ENCODE data around the gene GALNT16. TPM values are rescaled to one million over a fixed set of nuclear protein-coding genes. Genes with fewer than 3 reads are reported as not detected.

GALNT16 gene
- total RNA-seq, 1 experiment from 2014 or later = 3.8 TPM

DNA sequence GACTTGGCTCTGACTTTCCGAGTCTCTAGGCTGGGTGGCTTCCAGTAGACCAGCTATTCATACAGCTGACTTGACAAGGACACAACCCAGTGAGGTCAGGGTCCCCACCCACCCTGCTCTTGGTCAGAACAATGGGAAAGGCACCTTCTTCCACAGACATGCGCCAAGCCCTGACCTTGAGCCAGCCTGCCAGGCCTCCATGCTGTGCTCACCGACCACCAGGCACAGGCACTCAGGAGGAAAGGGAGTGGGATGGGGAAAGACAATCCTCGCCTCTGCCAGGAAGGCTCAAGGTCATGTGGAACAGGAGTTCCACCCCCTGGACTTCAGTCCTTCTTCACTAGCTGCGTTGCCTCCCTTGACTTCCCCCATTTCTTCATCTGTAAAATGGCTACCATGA lies 31.4 kb downstream of the GALNT16 start:
- CTCF ChIA-PET = no interaction called here
- Histone ChIP-seq H3K36me3 (ENCODE audit: control insufficient read depth, insufficient read depth, low read length) (no peaks in the 10 kb centered on the region), H3K4me1 (peaks cover 4% of the 10 kb centered on the region; the same call in 1 of the 2 replicates), H3K27me3 (replicated peaks; ENCODE audit: control insufficient read depth, insufficient read depth, low read length) (no peaks in the 10 kb centered on the region), H3K4me3 (ENCODE audit: low read depth, low read length) (no peak overlapping the region), H3K9me3 (no peaks in the 10 kb centered on the region)
- POLR2A ChIA-PET = no interaction called here
- no peak for DNase-seq
- Mint-ChIP-seq H3K4me1 (ENCODE audit: low read depth, unreplicated experiment) (peaks cover 11% of the 10 kb centered on the region), H3K36me3 (ENCODE audit: insufficient read depth, unreplicated experiment) (no peaks in the 10 kb centered on the region), H3K27ac (ENCODE audit: unreplicated experiment) (no peak overlapping the region), H3K4me3 (ENCODE audit: unreplicated experiment) (no peak overlapping the region), H3K9me3 (ENCODE audit: unreplicated experiment) (no peaks in the 10 kb centered on the region), H3K27me3 (ENCODE audit: insufficient read depth, unreplicated experiment) (no peaks in the 10 kb centered on the region)
- intact Hi-C loops (cut with micrococcal nuclease; ENCODE audit: unreplicated experiment) = no loop called here
- no TSS peak for BruUV-seq (replicated peaks)
- TF ChIP-seq, protein P1, sequence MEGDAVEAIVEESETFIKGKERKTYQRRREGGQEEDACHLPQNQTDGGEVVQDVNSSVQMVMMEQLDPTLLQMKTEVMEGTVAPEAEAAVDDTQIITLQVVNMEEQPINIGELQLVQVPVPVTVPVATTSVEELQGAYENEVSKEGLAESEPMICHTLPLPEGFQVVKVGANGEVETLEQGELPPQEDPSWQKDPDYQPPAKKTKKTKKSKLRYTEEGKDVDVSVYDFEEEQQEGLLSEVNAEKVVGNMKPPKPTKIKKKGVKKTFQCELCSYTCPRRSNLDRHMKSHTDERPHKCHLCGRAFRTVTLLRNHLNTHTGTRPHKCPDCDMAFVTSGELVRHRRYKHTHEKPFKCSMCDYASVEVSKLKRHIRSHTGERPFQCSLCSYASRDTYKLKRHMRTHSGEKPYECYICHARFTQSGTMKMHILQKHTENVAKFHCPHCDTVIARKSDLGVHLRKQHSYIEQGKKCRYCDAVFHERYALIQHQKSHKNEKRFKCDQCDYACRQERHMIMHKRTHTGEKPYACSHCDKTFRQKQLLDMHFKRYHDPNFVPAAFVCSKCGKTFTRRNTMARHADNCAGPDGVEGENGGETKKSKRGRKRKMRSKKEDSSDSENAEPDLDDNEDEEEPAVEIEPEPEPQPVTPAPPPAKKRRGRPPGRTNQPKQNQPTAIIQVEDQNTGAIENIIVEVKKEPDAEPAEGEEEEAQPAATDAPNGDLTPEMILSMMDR (IDR thresholded peaks at IDR 0.05; ENCODE audit: insufficient read depth in 1 of 2, low read depth in 1 of 2, low read length in 1 of 2, severe bottlenecking in 1 of 2, unreplicated experiment in 1 of 2) = no peak

DNA sequence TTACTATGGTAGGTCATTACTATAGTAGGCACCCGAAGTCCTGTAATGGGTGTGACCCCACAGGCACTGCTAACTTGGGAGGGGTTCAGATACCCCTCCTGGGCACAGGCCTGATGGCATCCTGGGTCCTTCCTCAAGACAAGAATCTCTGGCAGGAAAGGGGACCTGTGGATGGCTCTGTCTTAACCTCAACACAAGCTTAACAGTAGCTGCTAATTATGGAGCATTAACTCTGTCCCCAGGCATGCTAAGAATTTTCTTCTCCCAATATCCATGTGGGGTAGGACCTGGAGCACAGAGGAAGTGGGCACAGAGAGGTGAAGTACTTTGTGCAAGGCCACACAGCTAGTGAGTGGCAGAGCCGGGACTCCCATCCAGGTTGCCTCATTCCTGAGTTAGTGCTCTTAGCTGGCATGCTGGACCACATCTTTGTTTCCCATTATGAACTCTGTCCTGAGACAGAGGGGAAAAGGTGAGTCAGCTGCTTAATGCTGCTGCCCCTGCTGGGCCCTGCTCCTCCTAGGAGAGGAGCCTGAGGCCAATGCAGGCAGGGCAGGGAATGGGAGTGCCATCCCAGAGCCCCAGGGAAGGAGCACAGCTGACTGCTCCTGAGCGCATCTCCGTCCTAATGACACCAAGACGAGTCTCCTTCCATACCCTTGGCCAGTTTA lies 32.1 kb downstream of the GALNT16 start:
- Mint-ChIP-seq H3K27ac (ENCODE audit: unreplicated experiment) (no peak overlapping the region), H3K9me3 (ENCODE audit: unreplicated experiment) (no peaks in the 10 kb centered on the region), H3K4me3 (ENCODE audit: unreplicated experiment) (no peak overlapping the region), H3K27me3 (ENCODE audit: insufficient read depth, unreplicated experiment) (no peaks in the 10 kb centered on the region), H3K36me3 (ENCODE audit: insufficient read depth, unreplicated experiment) (no peaks in the 10 kb centered on the region), H3K4me1 (ENCODE audit: low read depth, unreplicated experiment) (peaks cover 10% of the 10 kb centered on the region)
- Histone ChIP-seq H3K36me3 (ENCODE audit: control insufficient read depth, insufficient read depth, low read length) (no peaks in the 10 kb centered on the region), H3K27me3 (replicated peaks; ENCODE audit: control insufficient read depth, insufficient read depth, low read length) (no peaks in the 10 kb centered on the region), H3K4me1 (peaks cover 4% of the 10 kb centered on the region; the same call in 1 of the 2 replicates), H3K4me3 (ENCODE audit: low read depth, low read length) (no peak overlapping the region), H3K9me3 (no peaks in the 10 kb centered on the region)
- BruUV-seq (replicated peaks) = no TSS peak
- ChIA-PET POLR2A (no interaction called here), CTCF (interaction anchor here (0.5 kb wide), 1 partner anchor 68 kb away, joined by 3 read pairs; no protein-coding TSS in a partner anchor)
- no peak for DNase-seq
- TF ChIP-seq, protein P1 (IDR thresholded peaks at IDR 0.05; ENCODE audit: insufficient read depth in 1 of 2, low read depth in 1 of 2, low read length in 1 of 2, severe bottlenecking in 1 of 2, unreplicated experiment in 1 of 2) = no peak
- intact Hi-C loops (cut with micrococcal nuclease; ENCODE audit: unreplicated experiment) = no loop called here

DNA sequence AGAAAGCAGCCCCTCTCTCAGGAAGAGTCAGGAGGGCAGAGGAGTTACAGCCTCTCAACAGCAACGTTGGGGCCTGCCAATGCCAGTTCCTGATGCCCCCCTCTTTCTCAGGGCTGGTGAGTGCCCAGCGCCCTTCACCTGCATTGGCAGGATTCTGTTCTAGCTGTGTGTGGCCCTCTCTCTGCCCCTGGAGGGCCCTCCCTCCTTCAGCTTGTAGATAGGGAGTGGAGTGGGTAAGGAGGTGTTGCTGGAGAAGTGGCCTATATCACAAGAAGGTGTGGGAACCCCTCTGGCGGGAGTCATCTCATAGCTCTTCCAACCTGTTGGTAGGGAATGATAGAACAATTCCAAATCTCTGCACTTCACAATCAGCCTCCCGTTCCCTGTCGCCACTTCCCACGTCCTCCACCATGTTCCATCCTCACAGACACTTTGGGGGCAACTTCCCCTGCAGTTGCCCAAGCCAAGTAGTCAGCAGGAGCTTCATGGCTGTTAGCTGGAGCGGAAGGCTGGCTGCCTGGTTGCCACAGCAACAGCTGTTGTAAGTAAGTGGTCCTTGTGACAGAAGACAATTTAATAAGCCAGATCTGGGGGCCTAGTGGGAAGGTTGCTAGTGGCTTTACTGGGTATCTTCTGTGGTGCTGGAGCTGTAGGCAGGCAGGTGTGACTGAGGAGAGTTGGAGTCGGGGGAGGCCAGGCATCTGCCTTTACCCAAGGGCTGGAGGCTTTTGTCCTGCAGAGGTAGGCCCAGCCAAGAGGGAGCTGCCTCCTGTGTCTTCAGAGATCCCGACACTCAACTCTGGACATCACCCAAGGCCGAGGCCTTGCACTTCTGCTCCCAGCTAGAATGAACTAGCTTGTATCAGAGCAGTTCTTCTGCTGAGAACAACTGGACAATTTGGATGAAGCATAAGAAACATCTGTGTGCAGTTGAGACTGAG lies 38.4 kb downstream of the GALNT16 start:
- H3K4me3 Mint-ChIP-seq (ENCODE audit: unreplicated experiment) = no peak overlapping the region
- CTCF ChIA-PET = interaction anchor here (1.0 to 1.7 kb wide), 2 partner anchors 11 to 55 kb away, joined by 3 to 5 read pairs; no protein-coding TSS in a partner anchor
- Histone ChIP-seq H3K36me3 (ENCODE audit: control insufficient read depth, insufficient read depth, low read length) (no peaks in the 10 kb centered on the region), H3K4me1 (no peaks in the 10 kb centered on the region), H3K9me3 (no peaks in the 10 kb centered on the region), H3K4me3 (ENCODE audit: low read depth, low read length) (no peak overlapping the region), H3K27me3 (replicated peaks; ENCODE audit: control insufficient read depth, insufficient read depth, low read length) (no peaks in the 10 kb centered on the region)
- no TSS peak for BruUV-seq (replicated peaks)
- TF ChIP-seq, protein P1 (IDR thresholded peaks at IDR 0.05; ENCODE audit: insufficient read depth in 1 of 2, low read depth in 1 of 2, low read length in 1 of 2, severe bottlenecking in 1 of 2, unreplicated experiment in 1 of 2) = no peak
- intact Hi-C loops (cut with micrococcal nuclease; ENCODE audit: unreplicated experiment) = no loop called here
- H3K36me3 Mint-ChIP-seq (ENCODE audit: insufficient read depth, unreplicated experiment) = no peaks in the 10 kb centered on the region
- H3K27me3 Mint-ChIP-seq (ENCODE audit: insufficient read depth, unreplicated experiment) = no peaks in the 10 kb centered on the region
- H3K9me3 Mint-ChIP-seq (ENCODE audit: unreplicated experiment) = no peaks in the 10 kb centered on the region
- POLR2A ChIA-PET = no interaction called here
- H3K27ac Mint-ChIP-seq (ENCODE audit: unreplicated experiment) = no peak overlapping the region
- H3K4me1 Mint-ChIP-seq (ENCODE audit: low read depth, unreplicated experiment) = no peaks in the 10 kb centered on the region
- no peak for DNase-seq
